OCI-LY1 (cell line): Measurements from ENCODE around the gene LITAFD.

Experiments used
- EZH2 ChIP-seq: fragments of 200-600 bp; sonication (generic), shearing (Covaris generic); IDR thresholded peaks from 2 replicates; pipeline ENCODE4 v1.8.0; 2017; ENCODE audit warnings: borderline replicate concordance, mixed run types, mild to moderate bottlenecking, antibody characterized with exemption, low read length, moderate library complexity, mixed read lengths
- TF ChIP-seq, protein P1 (sequence below): fragments of 200-600 bp; sonication (generic), shearing (Covaris generic); IDR thresholded peaks from 2 replicates; pipeline ENCODE4 v1.5.1; 2017; ENCODE audit warnings: mild to moderate bottlenecking, antibody characterized with exemption, low read length, moderate library complexity, mixed read lengths

DNA sequence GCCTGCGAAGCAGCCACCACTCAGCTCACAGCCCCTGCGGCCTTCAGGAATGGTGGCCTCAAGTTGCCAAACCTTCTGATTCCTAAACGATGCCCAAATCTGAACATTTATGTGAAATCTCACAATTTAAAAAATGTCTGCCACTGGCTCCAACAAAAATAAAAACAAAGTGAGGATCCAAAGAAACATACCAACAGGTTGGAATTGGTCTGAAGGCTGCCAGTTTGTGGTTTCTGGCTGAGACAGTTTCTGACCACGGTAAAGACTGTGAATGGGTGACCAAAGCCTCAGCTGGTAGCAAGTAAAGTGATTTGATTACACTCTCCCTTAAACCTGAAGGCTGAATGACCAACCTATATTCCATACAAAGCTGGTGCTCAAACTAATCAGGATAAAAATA lies 24.9 kb downstream of the LITAFD start:
- TF ChIP-seq, protein P1, sequence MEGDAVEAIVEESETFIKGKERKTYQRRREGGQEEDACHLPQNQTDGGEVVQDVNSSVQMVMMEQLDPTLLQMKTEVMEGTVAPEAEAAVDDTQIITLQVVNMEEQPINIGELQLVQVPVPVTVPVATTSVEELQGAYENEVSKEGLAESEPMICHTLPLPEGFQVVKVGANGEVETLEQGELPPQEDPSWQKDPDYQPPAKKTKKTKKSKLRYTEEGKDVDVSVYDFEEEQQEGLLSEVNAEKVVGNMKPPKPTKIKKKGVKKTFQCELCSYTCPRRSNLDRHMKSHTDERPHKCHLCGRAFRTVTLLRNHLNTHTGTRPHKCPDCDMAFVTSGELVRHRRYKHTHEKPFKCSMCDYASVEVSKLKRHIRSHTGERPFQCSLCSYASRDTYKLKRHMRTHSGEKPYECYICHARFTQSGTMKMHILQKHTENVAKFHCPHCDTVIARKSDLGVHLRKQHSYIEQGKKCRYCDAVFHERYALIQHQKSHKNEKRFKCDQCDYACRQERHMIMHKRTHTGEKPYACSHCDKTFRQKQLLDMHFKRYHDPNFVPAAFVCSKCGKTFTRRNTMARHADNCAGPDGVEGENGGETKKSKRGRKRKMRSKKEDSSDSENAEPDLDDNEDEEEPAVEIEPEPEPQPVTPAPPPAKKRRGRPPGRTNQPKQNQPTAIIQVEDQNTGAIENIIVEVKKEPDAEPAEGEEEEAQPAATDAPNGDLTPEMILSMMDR, result no peak
- TF ChIP-seq EZH2, result no peak
